NCI-H1092 (cell line): ENCODE results near the gene SUSD3.

Source experiments
- DNase-seq: peaks from one replicate; lab custom pipeline; 2025; lab: John Stamatoyannopoulos, UW

The SUSD3 gene

GRCh38 chr9:93030642-93031628, 27.6 kb upstream of the SUSD3 start:
- no peak for DNase-seq

GRCh38 chr9:93031629-93032430, 26.7 kb upstream of the SUSD3 start:
- DNase-seq = no peak

- no peak for DNase-seq
Measured at GRCh38 chr9:93032545-93032944, 26.0 kb upstream of the SUSD3 start.

GRCh38 chr9:93033531-93033930, 25.0 kb upstream of the SUSD3 start:
- no peak for DNase-seq

- no peak for DNase-seq
Measured at GRCh38 chr9:93035106-93035660, 23.3 kb upstream of the SUSD3 start.

GRCh38 chr9:93035821-93036351, 22.6 kb upstream of the SUSD3 start:
- no peak for DNase-seq

GRCh38 chr9:93036887-93037475, 21.5 kb upstream of the SUSD3 start:
- DNase-seq = no peak

GRCh38 chr9:93037476-93037971, 21.0 kb upstream of the SUSD3 start:
- no peak for DNase-seq

- no peak for DNase-seq
Measured at GRCh38 chr9:93038918-93039317, 19.6 kb upstream of the SUSD3 start.

GRCh38 chr9:93039456-93039855, 19.0 kb upstream of the SUSD3 start:
- DNase-seq = no peak

- DNase-seq = no peak
Measured at GRCh38 chr9:93039976-93040375, 18.5 kb upstream of the SUSD3 start.

- no peak for DNase-seq
Measured at GRCh38 chr9:93040409-93040808, 18.1 kb upstream of the SUSD3 start.

GRCh38 chr9:93041108-93041802, 17.2 kb upstream of the SUSD3 start:
- DNase-seq = no peak

- DNase-seq = no peak
Measured at GRCh38 chr9:93043122-93043521, 15.4 kb upstream of the SUSD3 start.

GRCh38 chr9:93045521-93045920, 13.0 kb upstream of the SUSD3 start:
- no peak for DNase-seq

GRCh38 chr9:93048566-93049448, 9.7 kb upstream of the SUSD3 start:
- no peak for DNase-seq

GRCh38 chr9:93049491-93049890, 9.0 kb upstream of the SUSD3 start:
- no peak for DNase-seq

GRCh38 chr9:93050231-93050630, 8.3 kb upstream of the SUSD3 start:
- no peak for DNase-seq

- DNase-seq = no peak
Measured at GRCh38 chr9:93051680-93052089, 6.8 kb upstream of the SUSD3 start.
